Adipocyte (in vitro differentiated cells): ENCODE data around the gene CAD.
A peak's percentile ranks its signal among the peaks of the same experiment; 100 is the strongest.
"Not testable (repeated sequence)": the region's sequence is repeated elsewhere in the genome, so short reads cannot be mapped to it uniquely, and the experiment has no call there.

Experiments used
- DNase-seq: peaks from one replicate; pipeline ENCODE4 v3.0.0-alpha.2; 2015; ENCODE audit warnings: low read depth
- H3K27me3 ChIP-seq: replicated peaks from 2 replicates; pipeline ENCODE4 v1.7.0; 2013; ENCODE audit warnings: mild to moderate bottlenecking, low read length, moderate library complexity; ENCODE audit not compliant: control insufficient read depth, insufficient read depth
- H3K36me3 ChIP-seq: 2 replicates; pipeline ENCODE4 v1.7.0; 2013; ENCODE audit warnings: low read length, mild to moderate bottlenecking, moderate library complexity; ENCODE audit not compliant: control insufficient read depth, insufficient read depth, severe bottlenecking
- H3K4me1 ChIP-seq: 2 replicates; pipeline ENCODE4 v1.7.0; 2013; ENCODE audit warnings: mild to moderate bottlenecking, low read length, moderate library complexity; ENCODE audit not compliant: control insufficient read depth, insufficient read depth
- H3K4me3 ChIP-seq: 2 replicates; pipeline ENCODE4 v1.7.0; 2013; ENCODE audit warnings: mild to moderate bottlenecking, low read length, moderate library complexity
- H3K9ac ChIP-seq: 2 replicates; pipeline ENCODE4 v1.7.0; 2013; ENCODE audit warnings: mild to moderate bottlenecking, low read length, moderate library complexity
- H3K9me3 ChIP-seq: 2 replicates; pipeline ENCODE4 v1.7.0; 2013; ENCODE audit warnings: mild to moderate bottlenecking, low read length, moderate library complexity; ENCODE audit not compliant: control insufficient read depth

The CAD gene

GRCh38 chr2:27217173-27218121, at the start of gene CAD:
Gene CAD, plus strand, starts transcription at chr2:27217369. Its CDS starts 183 bp downstream, at chr2:27217552.
- H3K36me3 ChIP-seq, result peaks cover 45% of the 10 kb centered on the region

GRCh38 chr2:27170581-27171337, 46.4 kb upstream of the CAD start:
- H3K9ac ChIP-seq, result peak overlapping the region; percentile 70
- H3K4me3 ChIP-seq, result no peak overlapping the region
- no peaks in the 10 kb centered on the region for H3K36me3 ChIP-seq
- DNase-seq, result no peak
- no peaks in the 10 kb centered on the region for H3K9me3 ChIP-seq
- no peaks in the 10 kb centered on the region for H3K27me3 ChIP-seq
- H3K4me1 ChIP-seq, result peaks cover 36% of the 10 kb centered on the region

More at GRCh38 chr2:27217173-27218121, at the start of gene CAD:
- Histone ChIP-seq H3K4me1 (peaks cover 21% of the 10 kb centered on the region), H3K9me3 (no peaks in the 10 kb centered on the region), H3K4me3 (peak within 1 kb of the TSS; percentile 91), H3K9ac (peak within 1 kb of the TSS; percentile 93), H3K27me3 (no peaks in the 10 kb centered on the region)
- DNase-seq, result peak; percentile 96

GRCh38 chr2:27171351-27171848, 45.8 kb upstream of the CAD start:
- DNase-seq, result no peak
- Histone ChIP-seq H3K4me1 (peaks cover 40% of the 10 kb centered on the region), H3K4me3 (no peak overlapping the region), H3K36me3 (no peaks in the 10 kb centered on the region), H3K9me3 (no peaks in the 10 kb centered on the region), H3K9ac (no peak overlapping the region), H3K27me3 (no peaks in the 10 kb centered on the region)

GRCh38 chr2:27174638-27175037, 42.5 kb upstream of the CAD start:
- Histone ChIP-seq H3K36me3 (no peaks in the 10 kb centered on the region), H3K9me3 (no peaks in the 10 kb centered on the region), H3K4me3 (no peak overlapping the region), H3K9ac (peak overlapping the region; percentile 77), H3K27me3 (no peaks in the 10 kb centered on the region), H3K4me1 (peaks cover 53% of the 10 kb centered on the region)
- DNase-seq, result no peak

GRCh38 chr2:27175330-27175729, 41.8 kb upstream of the CAD start:
- no peak for DNase-seq
- no peaks in the 10 kb centered on the region for H3K36me3 ChIP-seq
- peaks cover 56% of the 10 kb centered on the region for H3K4me1 ChIP-seq
- H3K9ac ChIP-seq, result peak overlapping the region; percentile 77
- no peaks in the 10 kb centered on the region for H3K9me3 ChIP-seq
- no peak overlapping the region for H3K4me3 ChIP-seq
- H3K27me3 ChIP-seq, result no peaks in the 10 kb centered on the region

GRCh38 chr2:27175781-27176180, 41.4 kb upstream of the CAD start:
- not testable (repeated sequence) for H3K27me3 ChIP-seq, H3K4me3 ChIP-seq, H3K9me3 ChIP-seq, DNase-seq, H3K36me3 ChIP-seq
- peaks cover 56% of the 10 kb centered on the region for H3K4me1 ChIP-seq
- peak overlapping the region; percentile 27 for H3K9ac ChIP-seq

GRCh38 chr2:27177441-27178351, 39.5 kb upstream of the CAD start:
- no peaks in the 10 kb centered on the region for H3K36me3 ChIP-seq
- no peak overlapping the region for H3K9ac ChIP-seq
- H3K9me3 ChIP-seq, result no peaks in the 10 kb centered on the region
- H3K4me1 ChIP-seq, result peaks cover 69% of the 10 kb centered on the region
- H3K27me3 ChIP-seq, result no peaks in the 10 kb centered on the region
- no peak overlapping the region for H3K4me3 ChIP-seq
- DNase-seq, result no peak

- Histone ChIP-seq H3K9ac (no peak overlapping the region), H3K36me3 (no peaks in the 10 kb centered on the region), H3K9me3 (no peaks in the 10 kb centered on the region), H3K27me3 (no peaks in the 10 kb centered on the region), H3K4me3 (no peak overlapping the region), H3K4me1 (peaks cover 77% of the 10 kb centered on the region)
- DNase-seq, result no peak
These were observed 38.7 kb upstream of the CAD start for GRCh38 chr2:27178469-27178868.

GRCh38 chr2:27179344-27180000, 37.7 kb upstream of the CAD start:
- DNase-seq, result no peak
- peaks cover 77% of the 10 kb centered on the region for H3K4me1 ChIP-seq
- H3K36me3 ChIP-seq, result no peaks in the 10 kb centered on the region
- H3K9me3 ChIP-seq, result no peaks in the 10 kb centered on the region
- H3K27me3 ChIP-seq, result no peaks in the 10 kb centered on the region
- peak overlapping the region; percentile 55 for H3K4me3 ChIP-seq
- peak overlapping the region; percentile 87 for H3K9ac ChIP-seq

GRCh38 chr2:27182346-27182745, 34.8 kb upstream of the CAD start:
- Histone ChIP-seq H3K4me1 (peaks cover 89% of the 10 kb centered on the region), H3K27me3 (no peaks in the 10 kb centered on the region), H3K9ac (peak overlapping the region; percentile 87), H3K36me3 (no peaks in the 10 kb centered on the region), H3K4me3 (peak overlapping the region; percentile 1), H3K9me3 (no peaks in the 10 kb centered on the region)
- peak; percentile 39 for DNase-seq
